Psoas muscle (tissue), 8 donors: Measurements from ENCODE around the gene ARL5C. TPM values are rescaled to one million over a fixed set of nuclear protein-coding genes. Genes with fewer than 3 reads are reported as not detected.
"Not testable (repeated sequence)": the region's sequence is repeated elsewhere in the genome, so short reads cannot be mapped to it uniquely, and the experiment has no call there.

Experiments
- ATAC-seq, 4 donors: fragments of 200-7000 bp; cut with Tn5 transposase; one replicate each; pipeline ENCODE4 v1.9.1; 2020; ENCODE audit warnings: moderate library complexity in 3 of 4, mild to moderate bottlenecking in 2 of 4
- DNase-seq, 2 donors: peaks; one replicate each; pipeline ENCODE4 v3.0.0-alpha.2; 2020
- H3K27ac ChIP-seq: fragments of 200-600 bp; one replicate; pipeline ENCODE4 v1.8.0; 2022
- H3K27me3 ChIP-seq, 3 donors: fragments of 200-600 bp in 1 of 3; one replicate each; pipeline versions ENCODE4 v1.6.1 to v1.8.0; 2013 to 2022; ENCODE audit warnings: low read length in 2 of 3, mild to moderate bottlenecking in 2 of 3, moderate library complexity in 1 of 3; ENCODE audit not compliant: insufficient read depth in 3 of 3
- H3K36me3 ChIP-seq, 2 donors: fragments of 200-600 bp in 1 of 2; one replicate each; pipeline versions ENCODE4 v1.6.1 to v1.8.0; 2013 to 2022; ENCODE audit warnings: low read depth in 1 of 2, mild to moderate bottlenecking in 1 of 2, moderate library complexity in 1 of 2; ENCODE audit not compliant: insufficient read depth in 1 of 2
- H3K4me1 ChIP-seq: fragments of 200-600 bp; one replicate; pipeline ENCODE4 v1.8.0; 2022
- H3K4me3 ChIP-seq: fragments of 200-600 bp; one replicate; pipeline ENCODE4 v1.8.0; 2022; ENCODE audit warnings: mild to moderate bottlenecking
- H3K9me3 ChIP-seq: fragments of 200-600 bp; one replicate; pipeline ENCODE4 v1.8.0; 2022
- WGBS, 3 donors: extraction: QIAGEN DNeasy Blood & Tissue Kit; methylation state at CpG; one replicate each; pipeline versions ENCODE4 v1.1.6 to v1.1.7; 2013; 5-methylcytosine and 5-hydroxymethylcytosine counted together
- intact Hi-C, 2 donors: fragments of 100-400 bp; cut with DNase I; formaldehyde crosslinking; loops; one replicate each; pipeline versions ENCODE4 v1.11.0 to v1.14.2; 2022
- polyA plus RNA-seq, 3 donors: library from polyadenylated mRNA; stranded (reverse); fragments of 200-250 nt; gene quantifications; one replicate each; pipeline ENCODE4 v1.2.3, GENCODE V29; 2013
- total RNA-seq, 4 donors: library from RNA; stranded (reverse); fragmentation: NEBNext Ultra II Directional in 2 of 4; extraction: Animal tissue kit (Norgen Biotek cat#: 25700) in 2 of 4; gene quantifications; one replicate each; pipeline versions ENCODE4 v1.2.1 to v1.2.4, GENCODE V29; 2021 to 2023
- TF ChIP-seq, protein P1 (sequence below): fragments of 200-600 bp; IDR thresholded peaks from one replicate; pipeline ENCODE4 v1.8.0; 2022; ENCODE audit warnings: antibody characterized with exemption
- donor health status: healthy with polysubstance abuse.
- donor health status: DM: no; HTN: no; CAD: no; lungs with moderate emphysema.
- donor health status: Bipolar disorder and iron deficiency.
- donor health status: healthy.
- donor health status: DM: yes; HTN: yes; CAD: no.
- donor health status: DM: no; HTN: no; CAD: no.
- donor health status: DM: no; HTN: no; CAD: no.
- donor health status: DM: yes; HTN: yes; CAD: no.

ARL5C gene
- total and polyA plus RNA-seq, 7 donors, result 0.15 to 1.0 (median 0.15) TPM; not detected in 4

DNA sequence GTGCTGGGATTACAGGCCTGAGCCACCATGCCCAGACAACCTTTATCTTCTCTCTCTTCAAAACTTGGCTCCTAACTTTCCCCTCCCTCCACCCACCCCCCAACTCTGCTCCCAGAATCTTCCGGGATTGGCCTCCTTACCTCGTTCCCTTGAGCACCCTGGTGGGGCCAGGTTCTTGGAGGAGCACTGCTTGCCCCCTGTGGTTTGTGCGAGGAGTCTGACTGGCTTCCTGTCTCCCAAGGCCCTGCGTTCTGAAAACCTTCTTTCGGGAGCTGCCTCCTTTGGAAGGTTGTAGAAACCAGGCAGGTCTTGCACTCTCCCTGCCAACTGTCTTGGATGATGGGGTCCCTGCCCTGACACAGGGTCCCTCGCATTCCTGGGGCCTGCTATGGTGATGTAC, 34.3 kb downstream of the ARL5C start:
- ATAC-seq, result peak in 2 of 4 donors; percentile 10 to 14
- H3K36me3 ChIP-seq, result no peaks in the 10 kb centered on the region
- intact Hi-C loops, result no loop called here
- H3K4me1 ChIP-seq, result no peaks in the 10 kb centered on the region
- TF ChIP-seq, protein P1, sequence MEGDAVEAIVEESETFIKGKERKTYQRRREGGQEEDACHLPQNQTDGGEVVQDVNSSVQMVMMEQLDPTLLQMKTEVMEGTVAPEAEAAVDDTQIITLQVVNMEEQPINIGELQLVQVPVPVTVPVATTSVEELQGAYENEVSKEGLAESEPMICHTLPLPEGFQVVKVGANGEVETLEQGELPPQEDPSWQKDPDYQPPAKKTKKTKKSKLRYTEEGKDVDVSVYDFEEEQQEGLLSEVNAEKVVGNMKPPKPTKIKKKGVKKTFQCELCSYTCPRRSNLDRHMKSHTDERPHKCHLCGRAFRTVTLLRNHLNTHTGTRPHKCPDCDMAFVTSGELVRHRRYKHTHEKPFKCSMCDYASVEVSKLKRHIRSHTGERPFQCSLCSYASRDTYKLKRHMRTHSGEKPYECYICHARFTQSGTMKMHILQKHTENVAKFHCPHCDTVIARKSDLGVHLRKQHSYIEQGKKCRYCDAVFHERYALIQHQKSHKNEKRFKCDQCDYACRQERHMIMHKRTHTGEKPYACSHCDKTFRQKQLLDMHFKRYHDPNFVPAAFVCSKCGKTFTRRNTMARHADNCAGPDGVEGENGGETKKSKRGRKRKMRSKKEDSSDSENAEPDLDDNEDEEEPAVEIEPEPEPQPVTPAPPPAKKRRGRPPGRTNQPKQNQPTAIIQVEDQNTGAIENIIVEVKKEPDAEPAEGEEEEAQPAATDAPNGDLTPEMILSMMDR, result no peak
- H3K27ac ChIP-seq, result no peak overlapping the region
- H3K4me3 ChIP-seq, result no peak overlapping the region
- no peaks in the 10 kb centered on the region for H3K27me3 ChIP-seq
- peak in 1 of 2 donors; percentile 41 for DNase-seq
- H3K9me3 ChIP-seq, result no peaks in the 10 kb centered on the region
- WGBS, 3 donors, result 77 to 78% (median 77%) methylated on average over 6 of the region's 6 CpGs

DNA sequence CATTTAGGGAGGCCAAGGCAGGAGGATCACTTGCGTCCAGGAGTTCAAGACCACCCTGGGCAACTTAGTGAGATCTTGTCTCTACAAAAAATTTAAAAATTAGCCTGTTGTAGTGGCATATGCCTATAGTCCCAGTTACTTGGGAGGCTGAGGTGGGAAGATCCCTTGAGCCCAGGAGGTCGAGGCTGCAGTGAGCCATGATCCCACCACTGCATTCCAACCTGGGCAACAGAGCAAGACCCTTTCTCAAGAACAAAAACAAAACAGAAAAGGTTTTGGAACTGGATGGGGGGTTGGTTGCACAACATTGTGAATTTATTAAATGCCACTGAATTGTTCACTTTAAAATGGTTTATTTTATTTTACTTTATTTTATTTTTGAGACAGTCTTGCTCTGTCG, 35.8 kb downstream of the ARL5C start:
- no peaks in the 10 kb centered on the region for H3K4me1 ChIP-seq
- H3K36me3 ChIP-seq, result no peaks in the 10 kb centered on the region
- no peak overlapping the region for H3K27ac ChIP-seq
- H3K9me3 ChIP-seq, result no peaks in the 10 kb centered on the region
- ATAC-seq (no peak), DNase-seq (no peak)
- H3K4me3 ChIP-seq, result no peak overlapping the region
- TF ChIP-seq, protein P1, result no peak
- intact Hi-C loops, result no loop called here
- H3K27me3 ChIP-seq, result no peaks in the 10 kb centered on the region
- 92 to 96% (median 94%) methylated on average over 3 of the region's 3 CpGs for WGBS, 3 donors

DNA sequence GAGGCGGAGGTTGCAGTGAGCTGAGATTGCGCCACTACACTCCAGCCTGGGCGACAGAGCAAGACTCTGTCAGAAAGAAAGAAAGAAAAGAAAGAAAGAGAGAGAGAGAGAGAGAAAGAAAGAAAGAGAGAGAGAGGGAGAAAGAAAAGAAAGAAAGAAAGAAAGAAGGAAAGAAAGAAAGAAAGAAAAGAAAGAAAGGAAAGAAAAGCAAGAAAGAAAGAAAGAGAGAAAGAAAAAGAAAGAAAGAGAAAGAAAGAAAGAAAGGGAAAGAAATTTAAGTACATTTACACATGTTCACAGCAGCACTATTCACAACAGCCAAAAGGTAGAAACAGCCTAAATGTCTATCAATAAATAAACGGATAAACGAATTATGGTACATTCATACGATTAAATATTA, 36.4 kb downstream of the ARL5C start:
- ATAC-seq, H3K4me3 ChIP-seq, DNase-seq, H3K9me3 ChIP-seq, H3K27me3 ChIP-seq, H3K27ac ChIP-seq, H3K36me3 ChIP-seq, intact Hi-C loops, H3K4me1 ChIP-seq: not testable (repeated sequence)
- 83 to 97% (median 88%) methylated on average over 6 of the region's 6 CpGs for WGBS, 3 donors

DNA sequence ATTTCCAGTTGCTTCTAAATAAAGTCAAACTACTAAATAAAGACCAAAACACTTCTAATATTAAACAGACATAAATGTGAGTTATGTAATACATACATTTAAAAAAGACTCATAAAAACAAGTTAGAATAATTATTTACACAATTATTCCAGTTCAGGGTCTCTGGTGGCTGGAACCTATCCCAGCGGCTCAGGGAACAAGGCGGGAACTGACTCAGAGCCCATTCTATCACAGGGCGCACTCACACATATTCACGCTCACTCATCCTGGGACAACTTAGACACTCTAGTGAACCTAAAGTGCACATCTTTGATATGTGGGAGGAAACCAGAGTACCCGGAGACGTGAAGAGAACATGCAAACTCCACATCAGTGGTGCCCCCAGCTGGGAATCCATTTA, 39.5 kb downstream of the ARL5C start:
- TF ChIP-seq, protein P1, result no peak
- Histone ChIP-seq H3K27me3 (no peaks in the 10 kb centered on the region), H3K36me3 (no peaks in the 10 kb centered on the region), H3K27ac (no peak overlapping the region), H3K4me1 (no peaks in the 10 kb centered on the region), H3K9me3 (no peaks in the 10 kb centered on the region), H3K4me3 (no peak overlapping the region)
- no peak for DNase-seq
- intact Hi-C loops, result no loop called here
- ATAC-seq, result no peak
- 73 to 89% (median 77%) methylated on average over 6 of the region's 6 CpGs for WGBS, 3 donors

DNA sequence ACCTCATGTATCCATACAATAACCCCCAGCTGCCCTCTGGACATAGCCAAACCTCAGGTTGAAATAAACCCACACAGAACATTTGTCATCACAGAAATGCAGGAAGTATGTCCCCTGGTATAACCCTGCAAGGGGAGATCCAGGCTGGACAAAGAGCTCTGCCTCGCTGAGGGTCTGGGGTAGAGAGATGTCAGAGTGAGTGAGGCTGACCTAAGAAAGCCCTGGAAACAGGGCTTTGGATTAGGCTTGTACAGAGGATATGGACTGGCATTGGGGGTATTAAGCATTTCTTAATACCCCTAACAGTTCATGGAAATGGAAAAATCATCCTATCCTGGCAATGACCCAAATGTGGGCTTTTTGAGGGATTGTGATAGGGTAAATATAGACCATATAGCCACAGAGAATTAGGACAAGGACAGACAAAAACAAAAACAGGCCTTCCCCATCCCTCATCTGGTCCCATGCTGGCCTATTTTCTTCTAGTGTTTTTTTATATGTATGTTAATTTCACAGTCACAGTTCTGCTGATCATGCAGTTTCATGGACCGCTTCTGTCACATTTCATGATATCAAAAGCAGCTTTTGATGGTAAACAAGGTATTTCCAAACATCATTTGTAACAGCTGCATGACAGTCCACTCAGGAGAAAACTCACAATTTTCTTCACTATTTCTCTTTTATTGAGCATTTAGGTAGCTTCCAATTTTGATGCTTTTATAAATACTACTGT, 40.7 kb downstream of the ARL5C start:
- H3K4me1 ChIP-seq, result no peaks in the 10 kb centered on the region
- no peaks in the 10 kb centered on the region for H3K9me3 ChIP-seq
- WGBS, 3 donors, result 89 to 93% (median 92%) methylated on average over 2 of the region's 2 CpGs
- DNase-seq (no peak), ATAC-seq (no peak)
- no peaks in the 10 kb centered on the region for H3K36me3 ChIP-seq
- TF ChIP-seq, protein P1, result no peak
- H3K4me3 ChIP-seq, result no peak overlapping the region
- no peak overlapping the region for H3K27ac ChIP-seq
- intact Hi-C loops, result no loop called here
- H3K27me3 ChIP-seq, result no peaks in the 10 kb centered on the region
